ENCODE measurements around the gene CD96.

- TF ChIP-seq CTCF (conservative IDR thresholded peaks at IDR 0.05; ENCODE audit: low read length), result no peak
- no peak for TF ChIP-seq EZH2phosphoT487 (IDR thresholded peaks at IDR 0.05; ENCODE audit: borderline replicate concordance, low read depth, low read length)
Measured at GRCh38 chr3:111627092-111627491, 85.1 kb downstream of the CD96 start.

Data from OCI-LY7 (cell line).